ENCODE data around the gene MACROD1.

MACROD1 gene

DNA sequence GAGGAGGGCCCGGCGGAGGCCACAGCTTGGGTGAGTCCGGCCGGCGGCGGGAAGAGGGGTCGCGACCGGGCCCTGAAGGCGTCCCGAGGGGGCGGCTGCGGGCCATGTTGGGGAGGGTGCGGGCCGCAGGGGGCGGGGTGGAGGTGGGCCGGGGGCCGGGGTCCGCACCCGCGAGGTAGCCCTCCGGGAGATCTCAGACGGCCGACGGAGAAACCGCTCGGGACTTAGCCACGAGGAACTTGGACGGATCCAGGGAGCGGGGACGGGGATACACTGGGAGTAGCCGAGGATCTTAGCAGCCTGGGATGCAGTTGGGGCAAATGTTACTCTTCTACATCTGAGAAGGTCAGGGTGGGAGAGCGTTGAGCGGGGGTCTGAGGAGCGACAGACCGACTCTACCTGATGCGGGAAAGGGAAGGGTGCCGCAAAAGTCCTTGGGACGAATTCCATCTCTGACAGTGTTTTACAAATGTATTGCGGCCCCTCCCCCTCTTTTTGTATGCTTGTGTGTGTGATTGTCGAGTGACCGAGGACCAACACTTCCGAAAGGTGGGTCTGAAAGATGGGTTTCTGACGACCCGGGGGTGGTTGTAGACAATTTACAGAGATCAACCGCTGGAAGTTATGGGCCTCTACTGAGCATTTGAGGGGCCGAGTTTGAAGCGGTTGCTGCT, 20.7 kb upstream of the MACROD1 start:
- H3K4me3 ChIP-seq (replicated peaks; ENCODE audit: low read depth, low read length), result no peak overlapping the region
- DNase-seq (ENCODE audit: extremely low read depth, insufficient read length), result no peak
- H3K36me3 ChIP-seq (ENCODE audit: control insufficient read depth, insufficient read depth, low read length), result peaks cover 2% of the 10 kb centered on the region; the same call in 1 of the 2 replicates
- TF ChIP-seq, protein P1, sequence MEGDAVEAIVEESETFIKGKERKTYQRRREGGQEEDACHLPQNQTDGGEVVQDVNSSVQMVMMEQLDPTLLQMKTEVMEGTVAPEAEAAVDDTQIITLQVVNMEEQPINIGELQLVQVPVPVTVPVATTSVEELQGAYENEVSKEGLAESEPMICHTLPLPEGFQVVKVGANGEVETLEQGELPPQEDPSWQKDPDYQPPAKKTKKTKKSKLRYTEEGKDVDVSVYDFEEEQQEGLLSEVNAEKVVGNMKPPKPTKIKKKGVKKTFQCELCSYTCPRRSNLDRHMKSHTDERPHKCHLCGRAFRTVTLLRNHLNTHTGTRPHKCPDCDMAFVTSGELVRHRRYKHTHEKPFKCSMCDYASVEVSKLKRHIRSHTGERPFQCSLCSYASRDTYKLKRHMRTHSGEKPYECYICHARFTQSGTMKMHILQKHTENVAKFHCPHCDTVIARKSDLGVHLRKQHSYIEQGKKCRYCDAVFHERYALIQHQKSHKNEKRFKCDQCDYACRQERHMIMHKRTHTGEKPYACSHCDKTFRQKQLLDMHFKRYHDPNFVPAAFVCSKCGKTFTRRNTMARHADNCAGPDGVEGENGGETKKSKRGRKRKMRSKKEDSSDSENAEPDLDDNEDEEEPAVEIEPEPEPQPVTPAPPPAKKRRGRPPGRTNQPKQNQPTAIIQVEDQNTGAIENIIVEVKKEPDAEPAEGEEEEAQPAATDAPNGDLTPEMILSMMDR (IDR thresholded peaks at IDR 0.05; ENCODE audit: insufficient read depth, low read length, poor library complexity, severe bottlenecking), result no peak
- no peaks in the 10 kb centered on the region for H3K27me3 ChIP-seq (replicated peaks; ENCODE audit: control insufficient read depth, insufficient read depth, low read length)

DNA sequence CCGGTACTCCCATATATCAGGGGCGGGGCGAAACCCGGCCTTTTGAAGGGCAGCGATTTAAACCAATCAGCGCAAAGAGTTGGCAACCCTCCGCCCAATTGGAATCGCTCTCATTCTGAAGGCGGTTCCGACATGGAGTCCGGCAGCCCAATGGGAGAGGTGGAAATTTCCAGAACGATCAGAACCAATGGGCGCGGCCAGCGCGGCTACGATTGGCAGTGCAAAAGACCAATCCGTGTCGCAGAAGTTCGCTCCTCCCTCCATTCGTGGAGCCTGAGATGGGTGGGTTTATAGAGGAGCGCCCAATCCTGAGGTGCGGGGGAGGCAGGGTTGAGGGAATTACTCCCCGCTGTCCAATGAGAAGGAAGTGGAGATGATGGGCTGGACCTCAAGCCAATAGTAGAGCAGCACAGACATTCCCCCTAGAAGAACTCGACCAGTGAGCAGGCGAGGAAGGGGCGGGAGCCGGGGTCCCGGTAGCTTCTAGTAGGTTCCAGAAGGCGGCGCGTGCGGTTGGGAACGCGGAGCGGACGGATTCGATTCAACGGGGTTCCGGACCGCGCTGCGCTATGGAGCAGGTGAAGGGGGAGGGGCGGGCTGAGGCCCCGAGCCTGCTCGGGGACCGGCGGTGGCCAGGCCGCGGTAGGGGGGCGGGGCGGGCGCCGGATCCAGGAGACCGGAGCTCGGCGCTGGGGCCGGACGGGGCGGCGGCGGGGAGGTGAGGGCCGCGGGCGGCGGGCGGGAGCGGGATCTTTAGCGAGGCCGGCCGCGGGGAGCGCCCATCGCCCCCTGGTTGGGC, 20.0 kb upstream of the MACROD1 start, which contains the start of gene STIP1:
Gene STIP1 (plus strand): TSS at position 479 of the 799 bp plus-strand sequence. CDS start 91 bp downstream, at position 570.
- Histone ChIP-seq H3K4me3 (replicated peaks; ENCODE audit: low read depth, low read length) (peak within 1 kb of the TSS; percentile 75), H3K27me3 (replicated peaks; ENCODE audit: control insufficient read depth, insufficient read depth, low read length) (no peaks in the 10 kb centered on the region), H3K36me3 (ENCODE audit: control insufficient read depth, insufficient read depth, low read length) (peaks cover 2% of the 10 kb centered on the region; the same call in 1 of the 2 replicates)
- TF ChIP-seq, protein P1 (IDR thresholded peaks at IDR 0.05; ENCODE audit: insufficient read depth, low read length, poor library complexity, severe bottlenecking), result peak; percentile 42
- DNase-seq (ENCODE audit: extremely low read depth, insufficient read length), result peak; percentile 98

DNA sequence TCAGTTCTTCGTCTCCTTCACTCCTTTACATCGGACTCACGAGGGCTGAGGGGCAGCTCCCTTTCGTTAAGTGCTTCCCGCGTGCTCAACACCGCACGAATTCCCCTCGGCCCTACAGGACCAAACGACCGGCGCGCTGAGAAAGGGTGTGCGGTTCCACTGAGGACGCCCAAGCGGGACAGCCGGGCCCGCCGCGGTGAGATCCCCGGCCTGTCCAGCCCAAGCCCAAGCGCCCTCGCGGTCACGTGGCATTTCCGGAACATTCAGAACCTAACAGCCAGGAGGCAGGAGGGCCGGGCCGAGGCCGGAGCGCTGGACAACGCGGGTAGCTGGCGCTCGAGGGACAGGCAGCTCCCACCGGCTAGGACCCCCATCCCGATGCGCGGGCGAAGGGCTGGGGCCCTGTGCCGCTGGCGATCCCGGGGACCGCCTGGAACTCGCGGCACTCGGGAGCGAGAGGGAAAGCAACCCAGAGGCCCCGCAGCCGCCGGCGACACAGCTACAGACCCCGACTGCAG, 19.3 kb upstream of the MACROD1 start:
- DNase-seq (ENCODE audit: extremely low read depth, insufficient read length), result no peak
- TF ChIP-seq, protein P1 (IDR thresholded peaks at IDR 0.05; ENCODE audit: insufficient read depth, low read length, poor library complexity, severe bottlenecking), result no peak
- Histone ChIP-seq H3K36me3 (ENCODE audit: control insufficient read depth, insufficient read depth, low read length) (peaks cover 2% of the 10 kb centered on the region; the same call in 1 of the 2 replicates), H3K4me3 (replicated peaks; ENCODE audit: low read depth, low read length) (peak overlapping the region; percentile 75), H3K27me3 (replicated peaks; ENCODE audit: control insufficient read depth, insufficient read depth, low read length) (no peaks in the 10 kb centered on the region)

DNA sequence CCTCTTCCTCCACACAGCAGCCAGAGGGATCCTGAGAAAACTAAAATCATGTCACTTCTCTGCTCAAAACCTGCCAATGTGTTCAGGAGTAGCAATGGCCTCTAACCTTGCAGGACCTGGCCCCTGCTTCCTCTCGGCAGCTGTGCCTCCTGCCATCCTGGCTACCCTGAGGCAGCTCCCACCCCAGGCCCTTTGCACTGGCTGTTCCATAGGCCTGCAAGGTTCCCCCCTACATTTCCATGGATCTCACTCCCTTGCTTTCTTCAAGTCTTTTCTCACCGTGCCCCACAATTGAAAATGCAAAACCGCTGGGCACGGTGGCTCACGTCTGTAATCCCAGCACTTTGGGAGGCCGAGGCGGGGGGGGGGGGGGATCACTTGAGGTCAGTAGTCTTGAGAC, 18.0 kb upstream of the MACROD1 start:
- Histone ChIP-seq H3K27me3 (replicated peaks; ENCODE audit: control insufficient read depth, insufficient read depth, low read length) (no peaks in the 10 kb centered on the region), H3K36me3 (ENCODE audit: control insufficient read depth, insufficient read depth, low read length) (peaks cover 2% of the 10 kb centered on the region; the same call in 1 of the 2 replicates), H3K4me3 (replicated peaks; ENCODE audit: low read depth, low read length) (no peak overlapping the region)
- DNase-seq (ENCODE audit: extremely low read depth, insufficient read length), result no peak
- TF ChIP-seq, protein P1 (IDR thresholded peaks at IDR 0.05; ENCODE audit: insufficient read depth, low read length, poor library complexity, severe bottlenecking), result no peak

DNA sequence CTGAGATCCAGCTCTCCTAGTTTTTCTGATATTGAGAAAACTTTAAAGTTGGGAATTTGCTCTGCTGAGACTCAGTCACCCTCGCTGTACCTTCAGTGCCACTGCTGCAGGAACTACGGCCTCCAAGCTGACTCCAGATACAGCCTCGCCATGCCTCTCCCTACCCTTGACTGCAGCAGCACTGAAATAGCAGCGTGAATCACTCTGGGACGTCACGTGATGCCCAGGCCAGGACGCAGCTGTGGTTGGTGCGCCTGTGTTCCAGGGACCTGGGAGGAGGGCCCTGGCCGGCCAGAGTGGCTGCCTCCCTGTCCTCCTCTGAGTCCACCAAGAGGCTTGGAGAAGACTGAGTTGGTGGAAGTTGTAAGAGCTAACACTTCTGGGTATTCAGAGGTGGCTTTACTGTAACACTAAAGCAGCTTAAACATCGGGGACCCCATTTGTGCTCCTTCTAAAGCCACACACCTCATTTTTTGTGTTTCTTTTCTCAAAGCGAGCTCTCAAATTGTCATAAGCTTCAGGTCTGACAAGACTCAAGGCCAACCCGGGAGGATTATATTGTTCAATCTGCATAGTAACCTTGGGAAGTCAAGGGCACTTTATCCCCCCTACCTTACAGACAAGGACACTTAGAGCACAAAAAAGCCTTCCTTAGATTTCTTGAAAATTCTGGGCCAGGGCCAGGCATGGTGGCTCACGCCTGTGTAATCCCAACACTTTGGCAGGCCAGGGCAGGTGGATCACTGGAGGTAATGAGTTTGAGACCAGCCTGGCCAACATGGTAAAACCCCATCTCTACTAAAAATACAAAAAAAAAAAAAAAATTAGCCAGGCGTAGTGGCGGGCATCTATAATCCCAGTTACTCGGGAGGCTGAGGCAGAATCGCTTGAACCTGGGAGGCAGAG, 15.8 kb upstream of the MACROD1 start:
- DNase-seq (ENCODE audit: extremely low read depth, insufficient read length), result peak; percentile 61
- no peaks in the 10 kb centered on the region for H3K27me3 ChIP-seq (replicated peaks; ENCODE audit: control insufficient read depth, insufficient read depth, low read length)
- H3K4me3 ChIP-seq (replicated peaks; ENCODE audit: low read depth, low read length), result no peak overlapping the region
- H3K36me3 ChIP-seq (ENCODE audit: control insufficient read depth, insufficient read depth, low read length), result no peaks in the 10 kb centered on the region
- TF ChIP-seq, protein P1 (IDR thresholded peaks at IDR 0.05; ENCODE audit: insufficient read depth, low read length, poor library complexity, severe bottlenecking), result no peak

All from GM06990 (cell line).